HepG2 (cell line): ENCODE measurements around the gene SNU13. TPM values are rescaled to one million over a fixed set of nuclear protein-coding genes. Genes with fewer than 3 reads are reported as not detected.

Source experiments
- ARNT2 ChIP-seq: sonication (generic); formaldehyde crosslinking; IDR thresholded peaks from 2 replicates; pipeline ENCODE4 v1.8.0; 2022; ENCODE audit warnings: mild to moderate bottlenecking, low read depth, missing genetic modification reagents, moderate library complexity
- ARNTL ChIP-seq: sonication (generic); formaldehyde crosslinking; IDR thresholded peaks from 2 replicates; pipeline ENCODE4 v1.4.0; 2020; ENCODE audit warnings: mild to moderate bottlenecking, missing genetic modification reagents
- BRD4 ChIP-seq: sonication (generic); formaldehyde crosslinking; IDR thresholded peaks from 2 replicates; pipeline ENCODE4 v1.4.0; 2020; ENCODE audit warnings: missing genetic modification reagents
- ELF4 ChIP-seq: sonication (generic); formaldehyde crosslinking; IDR thresholded peaks from 2 replicates; pipeline ENCODE4 v1.5.0; 2020; ENCODE audit warnings: missing genetic modification reagents, mild to moderate bottlenecking, moderate library complexity, borderline replicate concordance
- FOSL2 ChIP-seq: sonication (generic); formaldehyde crosslinking; IDR thresholded peaks from 2 replicates; pipeline ENCODE4 v1.4.0; 2020; ENCODE audit warnings: missing genetic modification reagents
- SAFB2 ChIP-seq: sonication (generic); formaldehyde crosslinking; IDR thresholded peaks from 2 replicates; pipeline ENCODE4 v1.5.1; 2020; ENCODE audit warnings: missing genetic modification reagents, low read depth, mild to moderate bottlenecking, borderline replicate concordance
- SKIL ChIP-seq: sonication (generic); formaldehyde crosslinking; IDR thresholded peaks from 2 replicates; pipeline ENCODE4 v1.8.0; 2022; ENCODE audit warnings: missing genetic modification reagents, mild to moderate bottlenecking, moderate library complexity, borderline replicate concordance
- TRAFD1 ChIP-seq: sonication (generic); formaldehyde crosslinking; IDR thresholded peaks from 2 replicates; pipeline ENCODE4 v1.5.1; 2020; ENCODE audit warnings: missing genetic modification reagents, mild to moderate bottlenecking, borderline replicate concordance
- ZFP41 ChIP-seq: sonication (generic); formaldehyde crosslinking; IDR thresholded peaks from 2 replicates; pipeline ENCODE4 v1.4.0; 2020; ENCODE audit warnings: mild to moderate bottlenecking, missing genetic modification reagents, borderline replicate concordance
- ZNF180 ChIP-seq: sonication (generic); formaldehyde crosslinking; IDR thresholded peaks from 2 replicates; pipeline ENCODE4 v1.4.0; 2020; ENCODE audit warnings: low read depth, missing genetic modification reagents, borderline replicate concordance
- ZNF335 ChIP-seq: sonication (generic); formaldehyde crosslinking; IDR thresholded peaks from 2 replicates; pipeline ENCODE4 v1.4.0; 2020; ENCODE audit warnings: missing genetic modification reagents
- ZNF33A ChIP-seq: sonication (generic); formaldehyde crosslinking; IDR thresholded peaks from 2 replicates; pipeline ENCODE4 v1.5.1; 2020; ENCODE audit warnings: missing genetic modification reagents, mild to moderate bottlenecking, moderate library complexity, borderline replicate concordance
- ZNF432 ChIP-seq: sonication (generic); formaldehyde crosslinking; IDR thresholded peaks from 2 replicates; pipeline ENCODE4 v1.5.0; 2020; ENCODE audit warnings: missing genetic modification reagents, mild to moderate bottlenecking, borderline replicate concordance
- ZNF441 ChIP-seq: sonication (generic); formaldehyde crosslinking; IDR thresholded peaks from 2 replicates; pipeline ENCODE4 v1.7.0; 2021; ENCODE audit warnings: missing genetic modification reagents, borderline replicate concordance
- ZNF597 ChIP-seq: sonication (generic); formaldehyde crosslinking; IDR thresholded peaks from 2 replicates; pipeline ENCODE4 v1.5.0; 2020; ENCODE audit warnings: missing genetic modification reagents
- ZNF616 ChIP-seq: sonication (generic); formaldehyde crosslinking; IDR thresholded peaks from 2 replicates; pipeline ENCODE4 v1.5.0; 2020; ENCODE audit warnings: low read depth, mild to moderate bottlenecking, missing genetic modification reagents
- ZSCAN22 ChIP-seq: sonication (generic); formaldehyde crosslinking; IDR thresholded peaks from 2 replicates; pipeline ENCODE4 v1.4.0; 2020; ENCODE audit warnings: mild to moderate bottlenecking, missing genetic modification reagents
- polyA plus RNA-seq, 8 experiments: library from polyadenylated mRNA; depleted of rRNA in 3 of 8; stranded (reverse) in 7 of 8; unstranded in 1 of 8; fragments of >200 nt; fragmentation: Illumina TruSeq in 4 of 8; extraction: Trizol in 4 of 8; gene quantifications; 2 replicates each; pipeline versions ENCODE4 v1.2.1 to v1.2.3, GENCODE V29; 2011 to 2016; ENCODE audit warnings: low read depth in 4 of 8, missing spikeins in 1 of 8, mixed read lengths in 1 of 8; ENCODE audit not compliant: insufficient read depth in 1 of 8
- total RNA-seq, 5 experiments: library from RNA; depleted of rRNA; stranded (reverse); fragments of >200 nt; fragmentation: Illumina TruSeq; extraction: Trizol; gene quantifications; 2 replicates each; pipeline ENCODE4 v1.2.3, GENCODE V29; 2016; ENCODE audit warnings: low read depth in 1 of 5
- TF ChIP-seq, protein P1 (sequence below): IDR thresholded peaks from 2 replicates; pipeline ENCODE4 v1.6.1; 2012; ENCODE audit warnings: low read depth, low read length, improper control_type of control experiment
- TF ChIP-seq, protein P2 (sequence below): sonication (generic); formaldehyde crosslinking; conservative IDR thresholded peaks from 2 replicates; pipeline ENCODE4 v1.8.0; 2022; ENCODE audit warnings: low read depth, missing genetic modification reagents

SNU13 gene
- total and polyA plus RNA-seq, 2 of the 13 experiments (the other 11 are each of a cell fraction or from before 2014, with no cell fraction given) = 203 to 287 TPM

DNA sequence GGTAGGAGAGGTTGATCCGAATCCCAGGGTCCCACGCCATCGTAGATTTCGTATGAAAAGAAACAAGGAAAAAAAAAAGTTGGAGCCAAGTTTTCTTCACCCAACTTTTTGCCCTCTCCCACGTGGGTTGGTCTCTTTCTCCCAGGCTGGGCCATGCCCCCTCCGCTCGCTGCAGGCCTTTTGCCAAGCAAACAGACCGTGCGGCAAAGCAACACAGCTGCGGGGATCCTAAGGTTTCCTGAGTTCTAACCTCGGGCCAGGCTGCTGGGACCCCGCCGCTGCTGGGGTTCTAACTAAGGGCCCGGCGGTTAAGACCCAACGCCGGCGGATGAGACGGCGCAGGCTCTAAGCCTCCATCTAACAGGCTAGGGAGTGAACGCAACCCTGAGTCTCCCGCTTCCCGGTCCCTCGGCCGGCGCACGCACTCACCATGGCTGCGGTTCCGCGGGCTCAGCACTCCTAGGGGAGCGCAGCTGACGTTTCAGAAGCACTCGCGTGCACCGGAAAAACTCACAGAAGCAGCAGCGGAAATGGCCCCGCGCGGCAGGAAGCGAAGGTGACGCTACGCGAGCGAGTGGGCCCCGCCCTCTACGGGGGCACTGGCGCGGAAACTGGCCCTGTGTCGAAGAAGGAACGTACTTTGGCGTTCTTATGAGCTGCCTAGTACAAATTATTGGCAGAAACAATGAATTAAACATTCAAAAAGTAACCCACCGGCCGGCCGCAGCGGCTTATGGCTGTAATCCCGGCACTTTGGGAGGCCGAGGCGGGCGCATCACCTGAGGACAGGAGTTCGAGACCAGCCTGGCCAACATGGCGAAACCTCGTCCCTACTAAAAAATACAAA, at the start of gene SNU13 (continued):
- TF ChIP-seq, protein P1, sequence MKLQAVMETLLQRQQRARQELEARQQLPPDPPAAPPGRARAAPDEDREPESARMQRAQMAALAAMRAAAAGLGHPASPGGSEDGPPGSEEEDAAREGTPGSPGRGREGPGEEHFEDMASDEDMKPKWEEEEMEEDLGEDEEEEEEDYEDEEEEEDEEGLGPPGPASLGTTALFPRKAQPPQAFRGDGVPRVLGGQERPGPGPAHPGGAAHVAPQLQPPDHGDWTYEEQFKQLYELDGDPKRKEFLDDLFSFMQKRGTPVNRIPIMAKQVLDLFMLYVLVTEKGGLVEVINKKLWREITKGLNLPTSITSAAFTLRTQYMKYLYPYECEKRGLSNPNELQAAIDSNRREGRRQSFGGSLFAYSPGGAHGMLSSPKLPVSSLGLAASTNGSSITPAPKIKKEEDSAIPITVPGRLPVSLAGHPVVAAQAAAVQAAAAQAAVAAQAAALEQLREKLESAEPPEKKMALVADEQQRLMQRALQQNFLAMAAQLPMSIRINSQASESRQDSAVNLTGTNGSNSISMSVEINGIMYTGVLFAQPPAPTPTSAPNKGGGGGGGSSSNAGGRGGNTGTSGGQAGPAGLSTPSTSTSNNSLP = no peak
- TF ChIP-seq, protein P2, sequence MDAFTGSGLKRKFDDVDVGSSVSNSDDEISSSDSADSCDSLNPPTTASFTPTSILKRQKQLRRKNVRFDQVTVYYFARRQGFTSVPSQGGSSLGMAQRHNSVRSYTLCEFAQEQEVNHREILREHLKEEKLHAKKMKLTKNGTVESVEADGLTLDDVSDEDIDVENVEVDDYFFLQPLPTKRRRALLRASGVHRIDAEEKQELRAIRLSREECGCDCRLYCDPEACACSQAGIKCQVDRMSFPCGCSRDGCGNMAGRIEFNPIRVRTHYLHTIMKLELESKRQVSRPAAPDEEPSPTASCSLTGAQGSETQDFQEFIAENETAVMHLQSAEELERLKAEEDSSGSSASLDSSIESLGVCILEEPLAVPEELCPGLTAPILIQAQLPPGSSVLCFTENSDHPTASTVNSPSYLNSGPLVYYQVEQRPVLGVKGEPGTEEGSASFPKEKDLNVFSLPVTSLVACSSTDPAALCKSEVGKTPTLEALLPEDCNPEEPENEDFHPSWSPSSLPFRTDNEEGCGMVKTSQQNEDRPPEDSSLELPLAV = no peak
- TF ChIP-seq ZFP41 (peak; percentile 76; the same call in 1 of the 2 replicates), FOSL2 (CRISPR knock-in tag) (peak; percentile 43), ZSCAN22 (CRISPR knock-in tag) (no peak; the same call in 1 of the 2 replicates), ZNF597 (CRISPR knock-in tag) (no peak), ZNF180 (CRISPR knock-in tag) (0 out of 2 replicates have a peak, but pooled peaks have one; percentile 45), ARNTL (CRISPR knock-in tag) (peak; percentile 64; the same call in 1 of the 2 replicates), SAFB2 (CRISPR knock-in tag) (no peak; the same call in 1 of the 2 replicates), SKIL (CRISPR knock-in tag) (0 out of 2 replicates have a peak, but pooled peaks have one; percentile 44), ARNT2 (peak; percentile 82), BRD4 (CRISPR knock-in tag) (peak; percentile 87), TRAFD1 (peak; percentile 88; the same call in 1 of the 2 replicates), ELF4 (CRISPR knock-in tag) (peak; percentile 36; the same call in 1 of the 2 replicates), ZNF335 (CRISPR knock-in tag) (0 out of 2 replicates have a peak, but pooled peaks have one; percentile 37), ZNF432 (CRISPR knock-in tag) (no peak; the same call in 1 of the 2 replicates), ZNF33A (CRISPR knock-in tag) (no peak), ZNF616 (CRISPR knock-in tag) (no peak; the same call in 1 of the 2 replicates), ZNF441 (CRISPR knock-in tag) (no peak)
